GM19438 (cell line): ENCODE results near the gene ANO1.
"Not testable (repeated sequence)": the region's sequence is repeated elsewhere in the genome, so short reads cannot be mapped to it uniquely, and the experiment has no call there.

Experiments used
- ATAC-seq: cut with Tn5 transposase; IDR thresholded peaks from one replicate; pipeline ENCODE4 v1.9.1; 2021; ENCODE audit warnings: low read depth; ENCODE audit not compliant: unreplicated experiment

Gene ANO1

GRCh38 chr11:70183483-70184176 lies 105.5 kb downstream of the ANO1 start:
- no peak for ATAC-seq

- no peak for ATAC-seq
These were observed 106.3 kb downstream of the ANO1 start for GRCh38 chr11:70184396-70184795.

DNA sequence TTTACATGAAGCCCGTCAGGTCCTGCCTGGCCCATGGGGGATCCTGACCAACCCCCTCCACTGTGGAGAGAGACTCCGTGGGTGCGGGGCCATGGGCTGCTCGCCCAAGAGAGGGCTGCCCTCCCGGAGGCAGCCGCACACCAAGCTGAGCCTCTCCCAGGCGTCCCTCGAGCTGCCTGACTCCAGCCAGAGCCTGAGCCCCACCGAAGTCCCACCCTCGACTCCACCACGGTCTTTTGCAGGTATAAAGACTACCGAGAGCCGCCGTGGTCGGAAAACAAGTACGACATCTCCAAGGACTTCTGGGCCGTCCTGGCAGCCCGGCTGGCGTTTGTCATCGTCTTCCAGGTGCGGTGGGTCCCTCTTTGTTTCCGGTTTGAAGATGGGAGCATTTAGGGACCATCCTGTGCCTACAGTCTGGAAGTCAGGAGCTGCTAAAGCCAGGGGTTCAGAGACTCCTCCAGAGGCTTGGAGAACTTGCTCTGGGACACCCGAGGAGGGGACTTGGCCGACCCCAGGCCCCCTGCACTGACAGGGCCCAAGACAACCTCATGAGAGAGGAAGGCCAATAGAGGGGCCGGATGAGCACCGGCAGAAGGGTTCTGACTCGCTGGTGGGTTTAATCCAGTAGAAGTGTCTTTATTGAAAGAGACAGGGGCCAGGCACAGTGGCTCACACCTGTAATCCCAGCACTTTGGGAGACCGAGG lies 107.4 kb downstream of the ANO1 start:
- no peak for ATAC-seq

DNA sequence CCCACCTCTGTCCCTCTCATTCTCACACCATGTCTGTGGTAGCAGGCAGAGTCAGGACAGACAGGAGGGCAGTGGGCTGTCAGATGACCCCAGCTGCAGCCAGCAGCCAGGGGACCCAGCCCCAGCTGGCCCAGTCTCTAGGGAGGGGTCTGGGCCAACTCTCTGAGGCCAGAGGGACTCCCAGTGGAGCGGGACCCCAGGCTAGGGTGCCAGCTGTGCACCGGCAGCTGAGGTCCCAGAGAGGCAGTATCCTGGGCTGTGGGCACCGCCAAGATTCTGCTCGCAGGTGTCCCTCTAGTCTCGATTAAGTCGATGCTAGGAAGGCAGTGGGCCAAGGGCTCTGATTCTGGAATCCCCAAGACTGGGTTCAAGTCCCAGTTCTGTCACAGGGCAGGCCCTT lies 108.3 kb downstream of the ANO1 start:
- no peak for ATAC-seq

- no peak for ATAC-seq
These were observed 108.8 kb downstream of the ANO1 start for GRCh38 chr11:70186936-70187335.

- no peak for ATAC-seq
These were observed 109.7 kb downstream of the ANO1 start for GRCh38 chr11:70187771-70188170.

- ATAC-seq: no peak
These were observed 111.5 kb downstream of the ANO1 start for GRCh38 chr11:70189622-70190021.

GRCh38 chr11:70191495-70192140 lies 113.5 kb downstream of the ANO1 start:
- no peak for ATAC-seq

DNA sequence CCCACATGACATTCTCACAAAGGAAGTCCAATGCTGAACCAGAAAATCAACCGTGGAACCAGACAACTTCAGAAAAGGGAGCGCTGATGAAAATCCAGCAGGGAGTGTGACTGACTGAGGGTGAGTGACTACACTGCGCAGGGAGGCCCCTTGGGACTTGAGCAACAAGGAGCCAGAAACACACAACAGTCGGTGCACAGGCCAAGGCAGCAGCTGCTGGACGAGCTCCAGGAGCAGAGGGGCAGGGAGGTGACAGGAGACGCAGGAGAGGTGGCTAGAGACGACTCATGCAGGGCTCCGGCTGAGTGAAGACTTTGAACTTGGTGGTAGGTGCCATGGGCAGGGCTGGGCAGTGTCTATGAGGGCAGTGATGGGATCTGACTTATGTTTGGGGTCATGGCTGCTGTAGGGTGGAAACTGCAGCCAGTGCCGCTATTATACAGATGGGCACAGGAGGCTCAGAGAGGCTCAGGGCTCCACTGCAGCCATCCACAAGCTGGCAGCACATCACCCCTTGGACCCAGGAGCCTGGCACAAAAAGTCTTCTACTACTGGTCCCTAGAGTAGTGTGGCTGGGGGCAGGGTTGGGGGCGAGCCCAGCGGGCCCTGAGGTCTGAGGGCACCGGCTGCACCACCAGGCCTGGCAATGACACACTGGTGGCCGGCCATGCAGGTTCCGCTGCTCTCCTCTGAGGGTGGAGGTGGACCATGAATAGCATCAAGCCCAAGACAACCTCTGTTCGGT lies 114.7 kb downstream of the ANO1 start:
- ATAC-seq: no peak

GRCh38 chr11:70193411-70194292 lies 115.5 kb downstream of the ANO1 start:
- ATAC-seq: no peak

GRCh38 chr11:70194792-70195791 lies 117.0 kb downstream of the ANO1 start:
- no peak for ATAC-seq

GRCh38 chr11:70200212-70200844 lies 122.2 kb downstream of the ANO1 start:
- no peak for ATAC-seq

DNA sequence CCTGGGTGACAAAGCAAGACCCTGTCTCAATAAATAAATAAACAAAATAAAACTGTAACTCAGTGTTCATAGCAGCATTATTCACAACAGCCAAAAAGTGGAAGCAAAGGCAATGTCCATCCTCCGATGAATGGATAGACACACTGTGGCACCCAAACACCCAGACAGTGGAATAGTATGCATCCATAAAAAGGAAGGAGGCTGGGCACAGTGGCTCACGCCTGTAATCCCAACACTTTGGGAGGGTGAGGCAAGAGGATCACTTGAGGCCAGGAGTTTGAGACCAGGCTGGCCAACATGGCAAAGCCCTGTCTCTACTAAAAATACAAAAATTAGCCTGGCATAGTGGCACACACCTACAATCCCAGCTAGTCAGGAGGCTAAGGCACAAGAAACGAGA lies 122.9 kb downstream of the ANO1 start:
- ATAC-seq: not testable (repeated sequence)

- ATAC-seq: no peak
These were observed 124.1 kb downstream of the ANO1 start for GRCh38 chr11:70201882-70202861.

DNA sequence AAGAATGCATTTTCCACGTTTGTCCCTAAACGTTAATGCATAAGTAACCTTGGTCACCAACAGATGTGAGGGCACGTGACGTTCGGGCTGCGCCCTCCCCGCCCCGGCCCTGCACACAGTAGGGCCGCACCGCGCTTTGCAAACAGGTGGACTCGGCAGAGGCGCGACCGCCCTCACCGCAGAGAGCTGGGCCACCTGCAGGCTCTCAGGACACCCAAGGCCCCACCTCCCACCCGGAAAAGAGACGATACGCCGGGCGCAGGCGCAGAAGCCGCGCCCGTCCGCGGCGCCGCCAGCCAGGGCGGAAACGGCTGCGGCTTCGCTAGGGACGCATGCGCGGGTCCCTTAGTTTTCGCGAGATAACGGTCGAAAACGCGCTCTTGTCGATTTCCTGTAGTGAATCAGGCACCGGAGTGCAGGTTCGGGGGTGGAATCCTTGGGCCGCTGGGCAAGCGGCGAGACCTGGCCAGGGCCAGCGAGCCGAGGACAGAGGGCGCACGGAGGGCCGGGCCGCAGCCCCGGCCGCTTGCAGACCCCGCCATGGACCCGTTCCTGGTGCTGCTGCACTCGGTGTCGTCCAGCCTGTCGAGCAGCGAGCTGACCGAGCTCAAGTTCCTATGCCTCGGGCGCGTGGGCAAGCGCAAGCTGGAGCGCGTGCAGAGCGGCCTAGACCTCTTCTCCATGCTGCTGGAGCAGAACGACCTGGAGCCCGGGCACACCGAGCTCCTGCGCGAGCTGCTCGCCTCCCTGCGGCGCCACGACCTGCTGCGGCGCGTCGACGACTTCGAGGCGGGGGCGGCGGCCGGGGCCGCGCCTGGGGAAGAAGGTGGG lies 125.0 kb downstream of the ANO1 start, which contains the start of gene FADD:
FADD (plus strand) TSS at position 377 of the 831 bp plus-strand sequence; CDS start at position 541, 164 bp downstream.
- ATAC-seq: peak; percentile 69

GRCh38 chr11:70203751-70204465 lies 125.8 kb downstream of the ANO1 start:
- ATAC-seq: peak; percentile 34
